Neural cell (in vitro differentiated cells): ENCODE results near the gene ARID1B.

Source experiments
- CTCF ChIP-seq: fragments of 450-650 bp; IDR thresholded peaks from 2 replicates; pipeline ENCODE4 v1.5.1; 2014; ENCODE audit warnings: antibody characterized with exemption, mild to moderate bottlenecking, moderate library complexity; ENCODE audit not compliant: poor library complexity, severe bottlenecking
- EP300 ChIP-seq: fragments of 450-650 bp; conservative IDR thresholded peaks from 2 replicates; pipeline ENCODE4 v1.6.1; 2014; ENCODE audit warnings: antibody characterized with exemption, mild to moderate bottlenecking, moderate library complexity; ENCODE audit not compliant: poor library complexity, severe bottlenecking
- EZH2 ChIP-seq: fragments of 200-600, 300-800 bp; shearing (Covaris generic), sonication (generic); IDR thresholded peaks from 2 replicates; pipeline ENCODE4 v1.6.1; 2014; ENCODE audit warnings: antibody characterized with exemption, low read length, borderline replicate concordance, mild to moderate bottlenecking; ENCODE audit not compliant: insufficient read depth, poor library complexity, severe bottlenecking
- POLR2AphosphoS5 ChIP-seq: IDR thresholded peaks from 2 replicates; pipeline ENCODE4 v1.6.1; 2012

- TF ChIP-seq CTCF, result no peak
- TF ChIP-seq EP300, result no peak
- no peak for TF ChIP-seq EZH2
- no peak for TF ChIP-seq POLR2AphosphoS5
Observed at GRCh38 chr6:156904176-156904967, 127.2 kb downstream of the ARID1B start.
